BE2C (cell line): Measurements from ENCODE around the gene PKD2L2.

Source experiments
- DNase-seq: peaks from one replicate; pipeline ENCODE4 v3.0.0-alpha.2; 2020
- H3K27me3 ChIP-seq: fragments of 250-450 bp; sonication (Bioruptor Pico); 2 replicates; pipeline ENCODE4 v1.5.1; 2020; ENCODE audit warnings: mild to moderate bottlenecking
- H3K36me3 ChIP-seq: fragments of 250-450 bp; sonication (Bioruptor Pico); 2 replicates; pipeline ENCODE4 v1.5.1; 2020; ENCODE audit warnings: mild to moderate bottlenecking
- H3K4me1 ChIP-seq: fragments of 250-450 bp; sonication (Bioruptor Pico); 2 replicates; pipeline ENCODE4 v1.5.1; 2020
- H3K4me3 ChIP-seq: 2 replicates; pipeline ENCODE4 v1.5.1; 2011; ENCODE audit warnings: low read depth, low read length
- H3K9me3 ChIP-seq: fragments of 250-450 bp; sonication (Bioruptor Pico); 2 replicates; pipeline ENCODE4 v1.5.1; 2020
- CTCF ChIP-seq: IDR thresholded peaks from 2 replicates; pipeline ENCODE4 v1.5.1; 2012; ENCODE audit warnings: mild to moderate bottlenecking, low read depth, low read length

The PKD2L2 gene

DNA sequence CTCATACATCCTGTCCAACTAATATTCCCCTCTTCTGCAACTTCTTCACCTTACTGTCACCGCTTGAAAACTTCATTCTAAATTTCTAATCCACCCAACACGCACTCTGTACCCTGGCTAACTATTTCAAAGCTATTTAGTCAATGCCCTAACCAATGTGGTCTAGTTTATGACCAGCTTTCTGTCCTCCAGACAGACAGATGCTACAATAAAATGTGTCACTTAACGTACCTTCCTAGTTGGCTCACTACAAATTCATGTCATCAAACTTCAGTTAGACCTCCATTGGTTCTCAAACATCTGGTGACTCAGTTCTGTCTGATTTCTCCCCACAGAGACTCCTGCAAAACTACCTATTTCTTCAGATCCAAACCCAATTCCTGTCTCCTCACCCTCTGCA lies 86.0 kb downstream of the PKD2L2 start:
- no peak for DNase-seq
- Histone ChIP-seq H3K9me3 (no peaks in the 10 kb centered on the region), H3K27me3 (no peaks in the 10 kb centered on the region), H3K36me3 (peaks cover 2% of the 10 kb centered on the region; the same call in 1 of the 2 replicates), H3K4me3 (no peak overlapping the region), H3K4me1 (no peaks in the 10 kb centered on the region)
- TF ChIP-seq CTCF, result no peak

GRCh38 chr5:137989419-137989818 lies 100.2 kb downstream of the PKD2L2 start:
- Histone ChIP-seq H3K4me3 (no peak overlapping the region), H3K27me3 (no peaks in the 10 kb centered on the region), H3K4me1 (no peaks in the 10 kb centered on the region), H3K36me3 (no peaks in the 10 kb centered on the region; the same call in 1 of the 2 replicates), H3K9me3 (no peaks in the 10 kb centered on the region)
- TF ChIP-seq CTCF, result no peak
- DNase-seq, result no peak
